CD4-positive, alpha-beta T cell treated with Interleukin-6 for 4 hours (primary cell): Measurements from ENCODE around the gene PRPF4.
A peak's percentile ranks its signal among the peaks of the same experiment; 100 is the strongest.

Experiments
- DNase-seq: peaks from one replicate; pipeline ENCODE4 v3.0.0-alpha.2; 2020; ENCODE audit warnings: mixed read lengths

The PRPF4 gene

DNA sequence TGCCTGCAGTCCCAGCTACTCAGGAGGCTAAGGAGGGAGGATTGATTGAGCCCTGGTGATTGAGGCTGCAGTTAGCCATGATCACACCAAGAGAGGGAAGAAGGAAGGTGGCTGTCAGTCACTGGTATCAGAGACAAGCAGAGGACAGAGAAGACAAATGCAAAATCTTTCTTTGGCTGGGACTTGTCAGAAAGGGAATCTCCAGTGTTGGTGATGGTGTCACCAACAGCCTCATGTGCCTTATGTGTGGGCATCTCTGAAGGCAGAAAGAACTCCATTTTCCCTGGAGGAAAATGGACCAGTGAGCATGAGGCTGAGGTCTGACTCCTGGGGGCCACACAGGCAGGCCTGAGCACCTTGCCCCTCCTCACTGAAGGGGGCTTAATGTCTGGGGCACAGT is 39.8 kb downstream of the PRPF4 start:
- no peak for DNase-seq

DNA sequence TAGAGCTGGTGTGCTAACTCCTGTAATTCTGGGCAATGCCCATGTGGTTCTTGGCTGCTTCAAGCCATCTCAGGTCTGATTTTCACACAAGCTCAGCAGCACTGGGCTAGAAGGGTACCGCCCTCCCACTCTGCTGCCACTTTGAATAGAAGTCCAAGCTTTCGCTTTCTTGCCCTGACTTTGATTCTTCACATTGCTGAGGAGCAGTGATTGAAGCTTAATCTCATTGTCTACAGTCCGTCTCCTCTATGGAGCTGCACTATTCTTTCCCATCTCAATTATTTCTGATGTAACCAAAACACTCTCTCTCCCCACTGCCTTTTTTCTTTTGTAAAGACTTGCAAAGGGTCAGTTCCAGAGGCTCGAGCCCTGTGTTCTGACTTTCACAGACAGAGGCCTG is 40.6 kb downstream of the PRPF4 start:
- no peak for DNase-seq

DNA sequence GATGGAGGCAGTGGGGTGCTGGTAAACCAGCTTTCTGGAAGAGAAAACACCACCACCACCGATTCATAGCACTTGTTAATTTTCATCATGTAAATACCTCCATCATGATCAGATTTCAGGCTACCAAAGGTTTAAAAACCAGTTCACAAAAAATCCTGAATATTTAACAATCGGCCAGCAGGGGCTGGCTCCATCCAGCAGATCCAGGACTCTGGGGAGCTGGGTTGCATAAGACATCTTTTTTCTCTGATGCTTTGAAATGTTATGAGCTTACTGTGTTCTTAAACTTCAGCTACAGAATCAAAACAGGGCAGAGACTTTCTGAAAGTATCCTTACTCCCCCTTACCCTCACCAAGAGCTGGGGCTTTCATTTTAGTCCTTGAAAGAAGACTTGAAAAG is 42.3 kb downstream of the PRPF4 start:
- DNase-seq, result no peak

DNA sequence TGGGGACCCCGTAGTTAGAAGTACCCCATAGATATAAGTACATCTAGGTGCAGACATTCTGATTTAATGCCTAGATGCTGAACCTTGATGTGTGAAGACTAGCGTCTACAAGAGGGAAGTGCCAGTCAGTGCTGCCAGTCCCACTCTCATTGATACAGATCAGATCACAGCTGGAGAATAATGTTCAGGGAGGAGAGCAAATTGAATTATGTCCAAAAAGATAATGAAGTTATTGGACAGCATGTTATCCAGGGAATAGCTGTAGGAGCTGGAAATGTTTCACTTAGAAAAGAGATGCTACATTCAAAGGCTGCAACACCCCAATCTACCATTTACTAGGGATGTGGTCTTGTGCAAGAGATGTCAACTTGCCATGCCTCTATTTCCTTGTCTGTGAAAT is 43.6 kb downstream of the PRPF4 start:
- DNase-seq, result no peak

DNA sequence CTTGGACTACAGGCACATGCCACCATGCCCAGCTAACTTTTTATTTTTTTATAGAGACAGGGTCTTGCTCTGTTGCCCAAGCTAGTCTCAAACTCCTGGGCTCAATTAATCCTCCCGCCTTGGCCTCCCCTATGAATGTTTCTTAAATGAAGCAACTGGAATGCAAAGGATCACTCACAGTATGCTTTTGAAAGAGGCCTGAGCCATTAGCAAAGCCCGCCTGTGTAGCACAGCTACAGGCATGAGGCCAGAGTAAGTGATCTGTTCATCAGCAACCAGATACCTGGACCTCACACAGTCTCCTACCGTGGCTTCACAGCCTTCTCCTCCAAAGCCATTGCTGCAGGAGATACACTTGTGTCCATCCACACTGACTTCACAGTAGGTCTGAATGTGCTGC is 44.6 kb downstream of the PRPF4 start:
- DNase-seq, result no peak

DNA sequence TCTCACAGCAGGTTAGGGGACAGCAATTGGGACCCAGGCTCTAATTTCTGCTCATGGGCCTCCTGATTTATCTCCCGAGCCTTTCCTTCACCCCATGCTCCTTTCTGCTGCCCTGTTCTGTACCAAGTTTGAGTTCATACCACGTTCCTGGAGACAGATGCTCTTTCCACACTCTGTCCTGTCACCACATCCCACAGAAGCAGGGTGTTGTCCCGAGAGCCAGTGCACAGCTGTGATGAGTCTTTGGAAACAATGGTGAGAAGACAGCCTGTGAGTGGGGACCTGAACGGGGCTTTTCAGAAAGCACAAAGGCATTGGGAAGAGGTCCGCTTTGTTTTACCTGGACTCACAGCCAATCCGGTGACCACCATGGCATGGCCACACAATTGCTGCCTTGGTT is 47.2 kb downstream of the PRPF4 start:
- DNase-seq, result no peak

DNA sequence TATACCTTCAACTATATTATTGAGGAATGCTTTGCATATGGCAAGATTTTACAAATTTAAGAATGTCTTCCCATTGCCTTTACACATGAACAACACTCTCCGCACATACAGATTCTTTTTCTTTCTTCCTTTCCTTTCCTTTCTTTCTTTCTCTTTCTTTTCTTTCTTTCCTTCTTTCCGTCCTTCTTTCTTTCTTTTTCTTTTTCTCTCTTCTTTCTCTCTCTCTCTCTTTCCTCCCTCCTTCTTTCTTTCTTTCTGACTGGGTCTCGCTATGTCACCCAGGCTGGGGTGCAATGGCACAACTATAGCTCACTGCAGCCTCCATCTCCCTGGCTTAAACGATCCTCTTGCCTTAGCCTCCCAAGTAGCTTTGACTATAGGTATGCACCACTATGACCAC is 50.8 kb downstream of the PRPF4 start:
- DNase-seq, result no peak

DNA sequence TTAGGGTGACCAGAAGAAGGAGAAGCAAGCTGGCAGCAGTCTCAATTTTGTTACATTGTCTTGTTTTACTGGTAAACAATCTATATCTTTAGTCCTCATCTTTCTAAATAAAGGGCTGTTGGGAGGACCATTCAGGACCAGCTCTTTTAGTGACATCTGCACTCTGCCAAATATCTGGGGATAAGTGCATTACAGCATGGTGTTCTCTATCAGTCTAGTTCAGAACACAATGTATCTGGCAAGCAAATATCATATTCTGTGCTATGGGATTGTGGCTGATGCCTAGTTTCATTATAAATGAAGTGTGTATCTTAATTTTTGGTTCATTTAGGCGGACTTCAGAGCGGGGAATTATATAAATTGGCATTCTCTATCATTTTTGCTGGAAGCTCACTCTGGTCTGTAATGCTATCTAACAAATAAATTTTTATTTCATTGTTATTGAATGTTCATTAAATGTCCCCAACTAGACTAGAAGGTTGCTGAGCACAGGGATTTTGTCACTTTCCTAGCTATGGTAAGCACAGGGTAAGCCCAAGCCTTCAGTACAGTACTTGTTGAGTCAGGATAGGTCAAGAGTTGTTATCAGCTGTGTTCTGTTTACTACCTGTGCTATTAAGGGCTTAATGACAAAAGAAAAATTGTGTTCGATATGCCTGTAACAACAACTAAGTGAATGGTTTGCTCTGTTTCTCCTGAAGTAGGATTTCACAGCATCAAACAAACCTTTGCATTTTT is 52.8 kb downstream of the PRPF4 start:
- DNase-seq, result no peak

DNA sequence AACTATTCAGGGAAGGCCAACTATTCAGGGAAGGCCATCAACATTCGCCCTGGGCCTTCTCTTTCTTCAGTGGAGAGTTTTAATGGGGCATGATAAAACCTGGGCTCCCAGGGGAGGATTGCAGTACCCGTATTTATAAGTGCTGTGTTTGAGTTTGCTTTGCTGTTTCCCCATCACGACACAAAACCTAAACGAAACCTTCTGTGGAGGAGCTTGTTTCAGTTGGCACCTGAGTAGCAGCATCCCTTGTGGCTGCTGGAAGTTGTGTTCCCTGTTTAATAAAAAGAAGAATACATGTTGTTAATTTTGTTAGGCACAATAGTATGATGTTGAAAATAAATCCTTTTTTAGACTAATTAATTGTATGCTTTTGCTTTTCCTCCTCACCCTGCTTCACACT is 56.3 kb downstream of the PRPF4 start:
- DNase-seq, result no peak

DNA sequence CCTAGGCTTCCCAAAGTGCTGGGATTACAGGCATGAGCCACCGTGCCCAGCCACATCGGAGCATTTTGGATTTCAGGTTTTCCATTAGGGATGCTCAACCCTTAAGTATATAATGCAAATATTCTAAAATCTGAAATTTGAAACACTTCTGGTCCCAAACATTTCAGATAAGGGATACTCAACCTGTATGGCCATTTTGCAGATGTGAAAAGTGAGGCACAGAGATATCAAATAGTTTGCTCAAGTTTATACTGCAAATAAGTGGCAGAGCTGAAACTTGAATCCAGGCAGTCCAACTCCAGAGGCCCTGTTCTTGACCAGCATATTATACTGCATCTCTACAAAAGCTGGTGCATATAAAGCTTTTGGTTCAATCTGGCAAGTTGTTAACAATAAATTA is 62.3 kb downstream of the PRPF4 start:
- no peak for DNase-seq

DNA sequence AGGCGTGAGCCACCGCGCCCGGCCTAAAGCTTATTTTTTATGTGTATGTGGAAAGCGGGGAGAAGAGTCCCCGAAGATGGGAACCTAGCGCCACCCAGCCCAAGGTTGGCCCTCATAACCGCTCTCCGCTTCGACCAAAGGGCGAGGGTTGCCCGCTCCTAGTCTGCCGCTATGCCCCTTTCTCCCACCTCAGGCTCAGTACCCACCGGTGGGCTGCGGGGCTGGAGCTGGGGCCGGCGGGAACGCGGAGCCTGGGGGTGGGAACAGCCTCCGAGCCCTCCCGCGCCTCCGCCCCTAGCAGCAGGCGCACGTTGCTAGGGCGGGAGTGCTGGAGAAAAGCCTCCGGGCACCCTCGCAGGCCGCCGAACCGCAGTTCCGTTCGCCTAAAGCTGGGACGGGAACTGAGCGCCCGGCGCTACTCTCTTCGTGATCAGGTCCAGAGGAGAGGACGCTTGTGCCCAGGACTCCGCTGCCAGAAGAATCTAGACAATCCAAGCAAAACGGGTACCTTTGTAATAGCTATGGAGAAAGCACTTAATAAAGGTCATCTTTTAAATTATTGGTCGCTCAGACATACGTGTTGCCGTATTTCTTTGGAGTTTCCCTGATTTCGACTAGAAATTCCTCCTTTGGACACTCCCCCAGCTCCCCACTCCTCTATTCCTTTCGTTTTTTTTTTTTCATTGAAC is 64.7 kb downstream of the PRPF4 start, which contains the start of gene WDR31:
Gene WDR31, minus strand, starts transcription at position 265 of the 689 bp plus-strand sequence. CDS start 8,253 bp downstream, outside the sequence.
- DNase-seq, result peak; percentile 82

DNA sequence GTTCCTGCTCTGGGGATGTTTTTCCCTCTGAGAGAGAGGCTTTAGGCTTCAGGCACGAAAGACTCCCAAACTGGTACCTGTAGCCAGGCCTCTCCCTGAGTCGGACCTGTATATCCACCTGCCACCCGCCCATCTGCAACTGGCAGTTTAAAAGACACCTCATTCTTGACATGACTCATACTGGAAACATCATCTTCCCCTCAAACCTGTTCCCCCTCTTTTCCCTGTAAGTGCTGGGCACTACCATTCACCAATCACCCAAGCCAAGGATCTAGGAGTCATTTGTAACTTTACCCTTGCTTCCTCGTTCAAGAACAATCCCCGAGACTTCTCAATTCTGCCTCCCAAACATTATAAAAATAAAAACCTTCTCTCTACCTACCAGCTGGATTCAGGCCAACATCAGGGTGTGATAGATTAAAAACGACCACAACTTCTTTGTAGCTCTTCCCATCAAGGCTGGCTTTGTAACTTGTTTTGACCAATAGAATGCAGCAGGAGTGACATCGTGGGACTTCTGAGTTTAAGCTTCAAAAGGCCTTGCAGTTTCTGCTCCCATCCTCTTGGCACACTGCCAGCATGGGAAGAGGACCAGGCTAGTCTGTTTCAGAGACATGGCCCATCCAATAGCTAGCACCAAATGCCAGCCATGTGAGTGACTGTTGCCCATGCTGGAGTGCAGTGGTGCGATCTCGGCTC is 66.4 kb downstream of the PRPF4 start:
- DNase-seq, result peak; percentile 64
